HG03095 (cell line): ENCODE measurements around the gene P2RX3.
"Not testable (repeated sequence)": the region's sequence is repeated elsewhere in the genome, so short reads cannot be mapped to it uniquely, and the experiment has no call there.

ENCODE experiments used
- ATAC-seq: cut with Tn5 transposase; IDR thresholded peaks from one replicate; pipeline ENCODE4 v1.9.1; 2021; ENCODE audit warnings: moderate library complexity; ENCODE audit not compliant: unreplicated experiment

P2RX3 gene

DNA sequence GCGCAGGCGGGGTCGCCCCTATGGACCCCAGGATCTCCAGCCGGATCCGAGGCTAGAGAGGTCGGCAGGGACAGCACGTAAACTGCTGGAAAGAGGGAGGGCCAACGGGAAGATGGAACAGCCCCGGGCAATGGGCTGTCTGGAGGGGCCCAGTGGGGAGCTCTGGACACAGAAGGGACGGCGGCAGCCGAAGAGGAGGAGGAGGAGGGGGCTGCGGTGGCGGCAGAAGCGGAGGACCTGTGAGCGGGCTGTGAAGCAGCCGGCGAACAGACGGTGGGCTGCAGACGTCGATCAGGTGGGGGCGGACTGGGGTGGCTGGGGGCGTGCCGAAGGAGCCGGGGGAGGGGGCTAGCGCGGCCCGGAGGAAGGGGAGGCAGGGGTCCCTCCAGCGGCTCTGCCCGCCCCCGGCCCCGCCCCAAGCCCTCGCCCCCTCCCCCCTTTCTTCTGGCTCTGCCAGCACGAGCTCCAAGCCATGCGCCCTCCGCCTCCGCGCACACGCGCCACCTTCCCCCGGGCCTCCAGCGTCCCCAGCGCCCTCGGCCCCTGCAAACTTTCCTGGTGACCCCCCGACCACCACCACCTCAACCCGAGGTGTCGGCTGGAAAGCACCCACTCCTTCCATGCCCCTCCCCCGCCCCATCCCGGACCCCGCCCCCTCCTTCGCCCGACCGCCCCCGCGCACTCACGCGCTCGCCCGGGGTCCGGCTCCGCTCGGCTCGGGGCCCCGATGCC lies 13.8 kb upstream of the P2RX3 start:
- no peak for ATAC-seq

DNA sequence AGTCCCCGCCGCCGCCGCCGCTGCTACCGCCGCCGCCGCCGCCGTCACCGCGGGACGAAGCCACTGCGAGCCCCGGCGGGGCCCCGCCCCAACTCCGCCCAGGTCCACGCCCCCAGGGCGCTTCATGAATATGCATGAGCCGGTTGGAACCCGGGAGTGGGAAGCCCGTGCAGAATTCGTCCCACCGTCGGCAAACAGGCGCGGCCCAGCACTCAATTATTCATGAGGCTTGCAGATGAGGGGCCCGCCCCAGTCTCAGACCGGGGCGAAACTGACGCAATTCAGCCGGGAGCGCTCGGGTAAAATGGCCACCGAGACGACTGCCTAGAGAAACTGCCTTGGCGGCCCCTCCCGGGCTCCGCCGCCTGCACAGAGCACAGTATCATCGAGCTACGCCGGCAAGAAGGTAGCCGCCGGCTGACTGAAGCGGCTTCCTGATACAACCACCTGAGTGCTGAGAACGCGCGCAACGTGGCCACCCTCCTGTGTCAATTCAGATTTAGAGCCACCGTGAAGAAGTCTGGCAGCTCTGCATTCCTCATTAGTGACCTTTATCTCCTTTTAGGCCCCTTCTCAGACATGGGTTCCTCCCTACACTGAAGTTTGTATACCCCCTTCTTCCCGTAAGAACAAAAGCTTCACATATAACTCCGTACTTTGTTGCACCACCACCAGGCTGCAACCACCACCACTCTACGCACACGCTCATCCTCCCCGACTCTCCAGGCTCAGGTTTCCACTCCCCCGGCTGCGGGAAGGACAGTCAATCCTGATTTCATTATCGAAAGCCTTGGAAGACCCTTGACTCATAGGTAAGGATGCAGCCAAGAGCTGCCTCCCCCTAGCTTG lies 13.0 kb upstream of the P2RX3 start, which contains the start of gene TNKS1BP1:
TSS of gene TNKS1BP1 (minus strand) at position 67 of the 849 bp plus-strand sequence. CDS start 3,067 bp downstream, outside the sequence.
- peak; percentile 89 for ATAC-seq

- no peak for ATAC-seq
These were observed 12.5 kb upstream of the P2RX3 start for GRCh38 chr11:57325735-57326048.

- no peak for ATAC-seq
These were observed 10.4 kb upstream of the P2RX3 start for GRCh38 chr11:57327721-57328120.

DNA sequence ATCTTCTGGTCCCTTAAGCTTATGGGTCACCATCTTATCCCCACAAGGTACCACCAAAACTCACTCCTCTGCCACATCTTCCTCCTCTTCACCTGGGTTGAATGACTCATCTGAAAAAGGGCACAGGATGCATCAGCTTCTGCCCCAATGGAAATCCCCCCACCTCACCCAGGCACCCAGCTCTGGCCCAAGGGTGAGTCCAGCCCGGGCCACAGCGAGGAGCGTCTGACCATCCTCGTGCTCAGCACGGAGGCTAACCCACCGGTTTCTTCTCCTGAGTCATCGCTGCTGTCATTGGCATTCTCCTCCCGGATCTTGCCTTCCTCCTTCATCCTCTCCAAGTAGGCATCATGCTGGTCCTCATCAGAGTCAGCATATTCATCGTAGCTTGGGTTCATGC lies 8.1 kb upstream of the P2RX3 start:
- ATAC-seq, result no peak

DNA sequence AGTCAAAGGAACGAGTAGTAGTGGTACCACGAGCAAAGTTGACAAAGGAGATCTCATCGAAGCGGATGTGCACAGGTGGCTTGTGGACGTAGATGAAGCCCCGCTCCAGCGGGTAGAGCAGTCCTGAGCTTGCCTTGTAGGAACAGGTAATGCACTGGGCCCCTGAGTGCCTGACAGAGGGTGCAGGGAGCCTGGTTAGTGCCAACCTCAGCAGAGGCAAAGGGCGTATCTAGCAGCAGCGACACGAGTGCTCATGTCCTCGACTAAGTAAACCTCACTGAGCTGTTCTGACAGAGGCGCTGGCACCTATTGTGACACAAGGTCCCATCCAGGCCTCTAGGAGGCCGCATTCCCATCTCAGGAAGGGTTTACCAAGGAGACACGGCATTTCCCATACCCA lies 6.4 kb upstream of the P2RX3 start:
- ATAC-seq, result no peak

- ATAC-seq, result no peak
These were observed 5.3 kb upstream of the P2RX3 start for GRCh38 chr11:57332694-57333440.

- ATAC-seq, result no peak
These were observed 3.2 kb upstream of the P2RX3 start for GRCh38 chr11:57335023-57335342.

DNA sequence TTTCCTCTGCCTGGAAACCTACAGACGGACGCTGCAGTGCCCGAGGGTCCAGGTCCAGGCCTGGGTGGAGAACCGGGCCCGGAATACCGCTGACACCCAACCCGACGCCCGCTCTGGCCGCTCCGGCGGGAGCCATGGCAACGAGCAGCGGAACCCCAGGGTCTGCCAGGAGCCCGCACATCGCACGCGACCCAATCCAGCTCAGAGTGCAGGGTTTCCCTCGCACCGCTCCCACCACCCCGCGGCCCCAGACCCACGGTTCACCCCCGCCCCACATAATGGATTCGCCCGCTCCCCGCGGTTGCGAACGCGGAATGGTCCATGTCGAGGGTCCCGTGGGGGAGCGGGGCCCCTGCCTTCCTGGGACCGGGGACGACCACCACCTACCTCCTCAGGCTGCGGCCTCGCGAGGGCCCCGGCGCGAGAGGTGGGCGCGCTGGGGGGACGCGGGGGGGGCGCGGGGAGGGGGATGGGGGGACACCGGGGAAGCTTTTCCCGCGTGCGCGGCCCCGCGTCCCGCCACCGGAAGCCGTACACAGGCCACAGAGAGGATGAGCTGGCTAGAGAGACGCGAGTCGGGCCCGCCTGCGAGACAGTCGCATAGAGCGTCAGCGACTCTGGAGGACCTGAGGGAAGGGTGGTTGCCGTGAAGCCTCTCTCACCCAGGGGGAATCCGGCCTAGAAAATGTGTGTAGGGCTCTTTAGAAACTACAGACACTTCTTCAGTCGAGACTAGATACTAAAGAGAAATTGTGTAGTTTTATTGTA lies 2.6 kb upstream of the P2RX3 start, which contains the start of gene SSRP1:
TSS of gene SSRP1 (minus strand) at position 550 of the 768 bp plus-strand sequence. CDS start 771 bp downstream, outside the sequence.
- peak; percentile 99 for ATAC-seq

- no peak for ATAC-seq
These were observed 2.0 kb upstream of the P2RX3 start for GRCh38 chr11:57336111-57336666.

- not testable (repeated sequence) for ATAC-seq
These were observed 1.3 kb upstream of the P2RX3 start for GRCh38 chr11:57336856-57337255.

DNA sequence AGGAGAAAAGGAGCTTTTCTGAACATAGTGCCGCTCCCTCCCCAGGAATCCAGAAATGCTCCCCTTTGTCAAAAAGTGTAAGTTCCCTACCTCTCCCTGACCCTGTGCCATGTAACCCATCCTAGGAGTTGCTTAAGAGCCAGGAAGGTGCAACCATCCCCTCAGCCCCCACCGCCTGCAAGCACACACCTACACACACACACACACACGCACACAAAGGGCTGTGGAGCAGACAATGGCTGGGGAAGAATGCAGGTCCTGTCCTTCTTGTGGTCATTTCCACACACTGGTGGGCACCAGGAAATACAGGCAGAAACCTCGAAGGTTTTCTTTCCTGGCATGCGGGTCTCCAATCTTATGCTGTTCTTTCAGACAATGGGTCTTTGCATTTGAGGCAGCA lies 1.2 kb downstream of the P2RX3 start:
- ATAC-seq, result no peak

DNA sequence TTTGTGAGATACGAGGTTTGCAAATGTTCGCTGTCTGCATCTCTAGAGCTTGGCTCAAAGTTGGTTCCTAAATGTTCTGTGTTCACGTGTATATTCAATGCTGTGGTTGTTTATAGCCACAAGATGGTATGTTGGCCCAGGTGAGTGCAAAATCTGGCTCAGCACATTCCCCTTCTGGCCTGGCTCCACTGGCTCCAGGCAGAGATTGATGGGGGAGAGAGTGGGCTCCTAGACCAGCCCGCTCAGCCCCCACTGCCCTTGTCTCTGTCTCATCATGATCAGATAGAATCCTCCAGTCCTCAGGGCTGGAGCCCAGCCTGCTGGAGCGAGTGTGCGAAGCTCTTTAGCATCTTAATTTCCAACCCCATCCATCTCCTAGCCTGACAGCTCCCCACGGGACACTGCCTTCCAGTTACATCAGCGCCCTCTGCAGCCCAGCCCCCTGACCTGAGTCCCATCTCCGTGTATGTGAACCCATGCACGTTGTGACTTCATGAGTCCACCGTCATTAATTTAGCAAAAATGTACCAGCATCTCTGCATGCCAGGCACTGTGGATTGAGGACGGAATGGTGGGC lies 2.0 kb downstream of the P2RX3 start:
- no peak for ATAC-seq

DNA sequence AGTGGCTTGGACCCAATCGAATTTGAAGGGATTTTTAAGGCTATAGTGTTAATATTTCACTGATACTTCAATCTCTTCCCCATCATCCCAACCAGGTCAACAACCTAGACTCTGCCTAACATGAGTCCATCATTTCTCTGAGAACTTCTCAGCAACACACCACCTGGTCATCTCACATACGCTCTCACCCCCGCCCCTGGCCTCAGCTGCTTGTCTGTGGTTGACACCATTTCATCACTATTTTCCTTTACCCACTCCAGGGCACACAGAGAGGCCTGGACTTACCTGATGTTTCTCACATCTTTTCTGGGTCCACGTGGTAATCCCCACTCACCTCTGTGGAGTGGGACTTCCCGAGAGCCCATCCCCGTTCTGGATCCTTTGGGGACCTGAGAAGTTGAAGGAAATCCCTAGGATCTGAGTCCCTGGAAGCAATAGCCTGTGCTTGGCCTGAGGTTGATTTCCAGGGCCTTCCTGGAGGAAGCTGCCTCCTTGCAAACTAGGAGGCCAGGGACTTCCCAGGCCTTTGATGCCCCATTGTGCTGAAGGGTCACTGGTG lies 3.2 kb downstream of the P2RX3 start:
- no peak for ATAC-seq

DNA sequence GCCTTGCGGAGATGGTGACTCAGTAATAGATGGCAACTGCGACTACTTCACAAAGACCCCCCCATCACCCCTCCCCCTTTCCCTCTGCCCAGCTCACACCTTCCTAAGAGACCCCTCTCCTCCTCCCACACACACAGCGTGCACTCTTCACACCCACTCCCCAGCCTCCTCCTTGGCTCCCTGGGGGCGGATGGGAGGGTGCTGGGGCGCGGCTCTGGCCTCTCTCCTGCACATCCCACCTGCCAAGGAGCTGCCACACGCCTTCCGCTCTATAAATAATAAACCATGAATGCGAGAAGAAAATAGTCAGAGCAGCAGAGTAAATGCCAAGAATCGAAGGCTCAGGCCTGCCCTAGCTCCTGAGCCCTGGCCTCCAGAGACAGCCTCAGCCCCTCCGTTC lies 4.5 kb downstream of the P2RX3 start:
- ATAC-seq, result no peak

DNA sequence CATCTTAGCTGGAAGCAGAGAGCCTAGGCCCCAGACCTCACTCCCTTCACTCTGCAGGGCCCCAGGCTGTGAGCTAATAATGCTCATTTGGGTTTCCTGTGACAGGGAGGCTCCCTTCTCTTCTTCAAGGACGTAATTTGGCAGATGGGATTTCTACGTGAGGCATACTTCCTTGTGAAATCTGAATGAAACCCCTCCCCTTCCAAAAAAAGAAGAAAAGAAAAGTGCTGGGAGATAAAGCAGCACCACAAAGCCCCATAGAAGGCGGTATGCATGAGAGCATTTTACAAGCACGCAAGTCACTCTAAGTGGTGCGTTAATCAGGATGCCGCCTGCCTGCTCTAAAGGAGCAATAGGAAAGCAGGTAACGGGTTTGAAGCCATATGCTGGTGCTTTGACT lies 5.7 kb downstream of the P2RX3 start:
- no peak for ATAC-seq

GRCh38 chr11:57344826-57345225 lies 6.7 kb downstream of the P2RX3 start:
- no peak for ATAC-seq

DNA sequence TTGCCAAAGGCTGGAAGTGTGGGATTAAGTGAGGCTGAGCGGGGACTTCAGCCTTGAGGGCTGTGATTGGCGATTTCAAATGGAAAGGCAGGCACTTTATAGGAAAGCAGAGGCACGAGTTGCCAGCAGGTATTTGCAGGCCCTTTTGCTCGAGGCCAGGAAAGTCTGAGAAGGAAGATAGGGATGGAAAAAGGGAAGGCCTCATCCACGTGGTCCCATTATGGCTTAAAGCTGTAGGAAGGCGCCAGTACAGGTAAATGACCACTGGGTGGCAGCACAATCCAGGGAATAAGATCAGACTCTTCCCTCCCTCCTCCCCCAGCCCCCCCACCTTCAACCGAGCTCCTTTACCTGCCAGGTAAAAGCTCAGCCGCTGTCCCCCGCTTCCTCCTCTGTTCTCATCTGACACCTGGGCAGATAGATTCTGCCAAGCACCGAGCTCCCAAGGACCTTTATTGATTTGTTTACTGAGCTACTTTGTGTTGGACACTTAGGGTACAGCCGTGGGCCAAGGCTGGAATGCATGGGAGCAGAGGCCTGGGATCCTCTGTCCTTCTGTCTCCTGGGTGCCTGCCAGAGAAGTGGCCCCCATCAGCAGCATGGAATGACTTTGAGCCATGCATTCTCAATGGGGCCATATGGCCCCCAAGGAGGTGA lies 7.5 kb downstream of the P2RX3 start:
- peak; percentile 56 for ATAC-seq

DNA sequence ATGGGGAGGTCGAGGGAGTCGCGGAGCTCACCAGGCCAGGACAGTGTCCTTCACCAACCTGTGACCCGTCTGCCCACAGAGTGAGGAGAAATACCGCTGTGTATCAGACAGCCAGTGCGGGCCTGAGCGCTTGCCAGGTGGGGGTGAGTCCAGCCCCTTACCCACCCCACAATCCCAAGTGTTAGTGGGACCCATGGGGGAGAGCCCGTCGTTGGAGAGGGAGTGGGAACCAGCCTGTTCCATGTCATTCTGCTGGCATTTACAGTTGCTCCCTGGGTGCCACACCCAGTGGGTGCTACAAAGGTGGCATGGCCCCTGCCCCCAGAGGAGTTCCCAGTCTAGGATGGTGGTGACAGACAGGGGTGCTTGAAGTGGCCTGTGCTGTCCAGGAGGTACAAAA lies 9.2 kb downstream of the P2RX3 start:
- no peak for ATAC-seq
